NCI-H1105 (cell line): ENCODE measurements around the gene IFT122.

ENCODE experiments used
- DNase-seq: peaks from one replicate; lab custom pipeline; 2025; lab: John Stamatoyannopoulos, UW

IFT122 gene

GRCh38 chr3:129519449-129519848 lies 79.4 kb downstream of the IFT122 start:
- no peak for DNase-seq

- DNase-seq, result no peak
Measured at GRCh38 chr3:129519896-129520715, 80.1 kb downstream of the IFT122 start.

GRCh38 chr3:129520960-129521359 lies 80.9 kb downstream of the IFT122 start:
- DNase-seq, result peak; percentile 33

GRCh38 chr3:129521611-129522010 lies 81.6 kb downstream of the IFT122 start:
- DNase-seq, result peak; percentile 64

- DNase-seq, result no peak
Measured at GRCh38 chr3:129522953-129523352, 82.9 kb downstream of the IFT122 start.

GRCh38 chr3:129524081-129524480 lies 84.1 kb downstream of the IFT122 start:
- DNase-seq, result no peak

- no peak for DNase-seq
Measured at GRCh38 chr3:129525341-129525968, 85.4 kb downstream of the IFT122 start.

GRCh38 chr3:129526121-129526900 lies 86.3 kb downstream of the IFT122 start:
- no peak for DNase-seq

- DNase-seq, result no peak
Measured at GRCh38 chr3:129527262-129527661, 87.2 kb downstream of the IFT122 start.

- no peak for DNase-seq
Measured at GRCh38 chr3:129528589-129529100, 88.6 kb downstream of the IFT122 start, which contains the start of gene RHO. Gene RHO (plus strand): TSS chr3:129528639. CDS start chr3:129528734, 95 bp downstream.

GRCh38 chr3:129529436-129530210 lies 89.6 kb downstream of the IFT122 start:
- no peak for DNase-seq

- no peak for DNase-seq
Measured at GRCh38 chr3:129530251-129530791, 90.3 kb downstream of the IFT122 start.

GRCh38 chr3:129530821-129531220 lies 90.8 kb downstream of the IFT122 start:
- no peak for DNase-seq

GRCh38 chr3:129531699-129532098 lies 91.7 kb downstream of the IFT122 start:
- no peak for DNase-seq

- no peak for DNase-seq
Measured at GRCh38 chr3:129532261-129532660, 92.2 kb downstream of the IFT122 start.

GRCh38 chr3:129533406-129533805 lies 93.4 kb downstream of the IFT122 start:
- DNase-seq, result no peak

- no peak for DNase-seq
Measured at GRCh38 chr3:129534428-129535027, 94.5 kb downstream of the IFT122 start.

- no peak for DNase-seq
Measured at GRCh38 chr3:129535075-129535474, 95.1 kb downstream of the IFT122 start.

GRCh38 chr3:129536374-129536667 lies 96.3 kb downstream of the IFT122 start:
- DNase-seq, result no peak

- no peak for DNase-seq
Measured at GRCh38 chr3:129536804-129537203, 96.8 kb downstream of the IFT122 start.

GRCh38 chr3:129539206-129539605 lies 99.2 kb downstream of the IFT122 start:
- DNase-seq, result no peak
